PC-9 (cell line): ENCODE measurements around the gene WWC2. TPM values are rescaled to one million over a fixed set of nuclear protein-coding genes. Genes with fewer than 3 reads are reported as not detected.

Source experiments
- BruUV-seq: library from RNA; stranded (reverse); fragments of 400-500 nt; replicated peaks from 2 replicates; lab custom pipeline; 2021; lab: Mats Ljungman, UMichigan
- CTCF ChIA-PET: fragments of 300-600 bp; sonication (Branson Sonifier 250); formaldehyde crosslinking; loops from one replicate; lab custom pipeline; 2022; ENCODE audit warnings: antibody characterized with exemption; lab: Charles Lee
- POLR2A ChIA-PET: fragments of 300-600 bp; sonication (Branson Sonifier 250); formaldehyde crosslinking; loops from one replicate; lab custom pipeline; 2022; ENCODE audit warnings: antibody characterized with exemption; ENCODE audit not compliant: unreplicated experiment; lab: Charles Lee
- DNase-seq, 2 experiments: peaks; one replicate each; pipeline versions ENCODE4 v3.0.0 to v3.0.0-alpha.2; 2015 to 2022; ENCODE audit warnings: mixed read lengths in 1 of 2
- H2AFZ ChIP-seq: fragments of 200-600 bp; sonication (generic); 2 replicates; pipeline ENCODE4 v1.8.1; 2017; ENCODE audit warnings: antibody characterized with exemption
- H3F3A ChIP-seq: fragments of 200-600 bp; sonication (generic); 2 replicates; pipeline ENCODE4 v1.8.1; 2017; ENCODE audit warnings: antibody characterized with exemption, mild to moderate bottlenecking, low read depth; ENCODE audit not compliant: insufficient read depth
- H3K27ac ChIP-seq: fragments of 200-600 bp; sonication (generic); 2 replicates; pipeline ENCODE4 v1.6.1; 2016; ENCODE audit warnings: mixed run types
- H3K27me3 ChIP-seq: fragments of 200-600 bp; sonication (generic); 2 replicates; pipeline ENCODE4 v1.6.1; 2016; ENCODE audit warnings: low read depth, mixed run types; ENCODE audit not compliant: insufficient read depth
- H3K36me3 ChIP-seq: fragments of 200-600 bp; sonication (generic); 2 replicates; pipeline ENCODE4 v1.6.1; 2016; ENCODE audit warnings: low read depth, mixed run types
- H3K4me1 ChIP-seq: fragments of 200-600 bp; sonication (generic); replicated peaks from 2 replicates; pipeline ENCODE4 v1.6.1; 2016; ENCODE audit warnings: mixed run types; ENCODE audit not compliant: insufficient read depth
- H3K4me2 ChIP-seq: fragments of 200-600 bp; sonication (generic); 2 replicates; pipeline ENCODE4 v1.6.1; 2017; ENCODE audit warnings: mixed run types
- H3K4me3 ChIP-seq: fragments of 200-600 bp; sonication (generic); 2 replicates; pipeline ENCODE4 v1.6.1; 2016; ENCODE audit warnings: mixed run types
- H3K79me2 ChIP-seq: fragments of 200-600 bp; sonication (generic); 2 replicates; pipeline ENCODE4 v1.6.1; 2017; ENCODE audit warnings: low read depth, mixed run types
- H3K9me2 ChIP-seq: fragments of 200-600 bp; sonication (generic); 2 replicates; pipeline ENCODE4 v1.8.1; 2017; ENCODE audit warnings: mild to moderate bottlenecking; ENCODE audit not compliant: insufficient read depth
- H3K9me3 ChIP-seq: fragments of 200-600 bp; sonication (generic); 2 replicates; pipeline ENCODE4 v1.8.1; 2016; ENCODE audit warnings: low read depth; ENCODE audit not compliant: insufficient read depth
- H4K20me1 ChIP-seq: fragments of 200-600 bp; sonication (generic); 2 replicates; pipeline ENCODE4 v1.8.1; 2017; ENCODE audit not compliant: insufficient read depth
- EZH2 ChIP-seq: fragments of 200-600 bp; sonication (generic); IDR thresholded peaks from 2 replicates; pipeline ENCODE4 v1.8.0; 2017; ENCODE audit warnings: antibody characterized with exemption, low read depth
- intact Hi-C: fragments of 100-400 bp; cut with micrococcal nuclease; formaldehyde crosslinking; loops from one replicate; pipeline ENCODE4 v1.10.0; 2022; ENCODE audit not compliant: unreplicated experiment
- total RNA-seq: library from RNA; stranded (reverse); gene quantifications from 2 replicates; pipeline ENCODE4 v1.2.3, GENCODE V29; 2021
- TF ChIP-seq, protein P1 (sequence below): fragments of 200-600 bp; sonication (generic); conservative IDR thresholded peaks from 2 replicates; pipeline ENCODE4 v1.6.1; 2017; ENCODE audit warnings: mixed run types, antibody characterized with exemption, mild to moderate bottlenecking, moderate library complexity

WWC2 gene
- total RNA-seq, 1 experiment from 2014 or later: 42.3 TPM

DNA sequence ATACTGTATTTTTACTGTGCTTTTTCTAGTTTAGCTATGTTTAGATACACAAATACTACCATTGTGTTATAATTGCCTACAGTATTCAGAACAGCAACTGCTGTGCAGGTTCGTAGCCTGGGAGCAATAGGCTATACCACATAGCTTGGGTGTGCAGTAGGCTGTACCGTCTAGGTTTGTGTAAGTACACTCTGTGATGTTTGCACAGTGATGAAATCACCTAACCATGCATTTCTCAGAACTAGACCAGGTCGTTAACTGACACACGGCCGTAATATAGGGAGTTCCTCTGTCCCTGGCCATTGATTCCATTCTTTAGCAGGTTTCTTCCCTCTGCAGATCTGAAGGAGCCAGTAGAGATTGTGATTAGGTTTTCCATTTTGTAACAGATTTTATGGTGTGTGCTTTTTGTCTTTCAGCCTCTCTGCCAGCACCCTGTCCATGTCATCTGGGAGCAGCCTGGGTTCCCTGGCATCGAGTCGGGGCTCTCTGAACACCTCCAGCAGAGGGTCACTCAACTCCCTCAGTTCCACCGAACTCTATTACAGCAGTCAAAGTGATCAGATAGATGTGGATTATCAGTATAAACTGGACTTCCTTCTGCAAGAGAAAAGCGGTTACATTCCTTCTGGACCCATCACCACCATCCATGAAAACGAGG, 161.6 kb downstream of the WWC2 start:
- Histone ChIP-seq H3K4me3 (no peak overlapping the region), H3K27me3 (no peaks in the 10 kb centered on the region), H2AFZ (no peak overlapping the region), H4K20me1 (no peaks in the 10 kb centered on the region), H3K4me2 (no peak overlapping the region), H3K36me3 (no peaks in the 10 kb centered on the region), H3K27ac (no peak overlapping the region), H3K9me3 (no peaks in the 10 kb centered on the region), H3K79me2 (no peaks in the 10 kb centered on the region), H3K4me1 (no peaks in the 10 kb centered on the region), H3F3A (peaks cover 4% of the 10 kb centered on the region; the same call in 1 of the 2 replicates), H3K9me2 (no peaks in the 10 kb centered on the region)
- BruUV-seq: no TSS peak
- ChIA-PET CTCF (no interaction called here), POLR2A (no interaction called here)
- intact Hi-C loops: loop anchor here (5.0 kb wide), 1 partner anchor 783 kb away; no protein-coding TSS in a partner anchor
- TF ChIP-seq, protein P1, sequence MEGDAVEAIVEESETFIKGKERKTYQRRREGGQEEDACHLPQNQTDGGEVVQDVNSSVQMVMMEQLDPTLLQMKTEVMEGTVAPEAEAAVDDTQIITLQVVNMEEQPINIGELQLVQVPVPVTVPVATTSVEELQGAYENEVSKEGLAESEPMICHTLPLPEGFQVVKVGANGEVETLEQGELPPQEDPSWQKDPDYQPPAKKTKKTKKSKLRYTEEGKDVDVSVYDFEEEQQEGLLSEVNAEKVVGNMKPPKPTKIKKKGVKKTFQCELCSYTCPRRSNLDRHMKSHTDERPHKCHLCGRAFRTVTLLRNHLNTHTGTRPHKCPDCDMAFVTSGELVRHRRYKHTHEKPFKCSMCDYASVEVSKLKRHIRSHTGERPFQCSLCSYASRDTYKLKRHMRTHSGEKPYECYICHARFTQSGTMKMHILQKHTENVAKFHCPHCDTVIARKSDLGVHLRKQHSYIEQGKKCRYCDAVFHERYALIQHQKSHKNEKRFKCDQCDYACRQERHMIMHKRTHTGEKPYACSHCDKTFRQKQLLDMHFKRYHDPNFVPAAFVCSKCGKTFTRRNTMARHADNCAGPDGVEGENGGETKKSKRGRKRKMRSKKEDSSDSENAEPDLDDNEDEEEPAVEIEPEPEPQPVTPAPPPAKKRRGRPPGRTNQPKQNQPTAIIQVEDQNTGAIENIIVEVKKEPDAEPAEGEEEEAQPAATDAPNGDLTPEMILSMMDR: no peak
- no peak for TF ChIP-seq EZH2
- DNase-seq: no peak

DNA sequence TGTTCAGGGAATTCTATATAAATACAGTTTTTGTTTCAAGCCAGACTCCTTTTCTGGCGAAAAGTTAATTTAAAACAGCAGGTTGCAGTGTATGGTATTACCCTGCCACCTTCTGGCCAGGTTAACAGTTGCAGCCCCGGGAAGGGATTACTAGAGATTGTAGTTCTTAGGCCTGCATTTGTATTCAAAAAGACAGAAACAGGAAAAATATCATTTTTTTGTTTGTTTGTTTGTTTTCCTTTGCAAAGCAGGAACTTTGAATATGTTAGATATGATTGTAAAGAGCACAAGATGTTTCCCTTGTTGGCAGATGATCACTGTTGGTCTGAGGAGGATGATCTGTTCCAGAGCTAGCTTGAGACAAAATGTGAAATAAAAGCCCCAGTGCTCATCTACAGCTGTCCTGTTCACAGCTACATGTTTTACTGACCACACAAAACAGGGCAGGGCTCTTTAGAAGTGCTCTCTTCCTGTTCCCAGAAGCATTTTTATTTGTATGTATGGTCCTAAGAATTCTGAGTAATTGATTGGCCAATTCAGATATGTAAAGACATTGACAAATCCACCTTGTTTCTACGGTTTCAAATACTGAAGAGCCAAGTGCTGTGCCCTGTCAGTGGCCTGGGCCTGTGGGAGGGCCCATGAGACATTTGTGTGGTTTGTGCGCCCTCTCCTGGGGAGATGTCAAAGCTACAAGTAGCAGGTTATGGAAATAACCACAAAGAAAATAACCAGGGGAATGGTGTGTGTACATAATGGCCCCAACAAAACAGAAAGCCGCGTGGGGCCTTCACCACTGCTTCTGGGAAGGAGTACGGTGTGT, 163.1 kb downstream of the WWC2 start:
- intact Hi-C loops: loop anchor here (1.0 to 5.0 kb wide), 4 partner anchors 145 to 785 kb away; no protein-coding TSS in a partner anchor
- BruUV-seq: no TSS peak

DNA sequence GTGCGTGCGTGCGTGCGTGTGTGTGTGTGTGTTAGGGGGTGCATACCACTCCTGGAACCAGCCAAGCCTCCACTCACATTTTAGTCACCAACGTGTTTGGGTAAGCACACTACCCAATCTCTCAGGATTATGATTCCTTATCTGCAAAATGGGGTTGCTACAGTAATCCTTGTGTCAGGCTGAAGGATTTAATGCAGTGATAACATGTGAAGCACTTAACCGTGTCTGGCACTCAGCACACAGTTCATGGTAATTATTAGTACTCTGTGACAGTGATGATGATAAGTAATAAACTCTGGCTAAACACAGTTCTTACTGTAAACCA, 163.7 kb downstream of the WWC2 start:
- Histone ChIP-seq H2AFZ (no peak overlapping the region), H3K79me2 (no peaks in the 10 kb centered on the region), H3K4me2 (no peak overlapping the region), H3K9me3 (no peaks in the 10 kb centered on the region), H3K9me2 (no peaks in the 10 kb centered on the region), H3K4me3 (no peak overlapping the region), H3K4me1 (no peaks in the 10 kb centered on the region), H3K27ac (no peak overlapping the region), H3K36me3 (no peaks in the 10 kb centered on the region), H3F3A (peaks cover 4% of the 10 kb centered on the region; the same call in 1 of the 2 replicates), H4K20me1 (no peaks in the 10 kb centered on the region), H3K27me3 (no peaks in the 10 kb centered on the region)
- BruUV-seq: no TSS peak
- ChIA-PET POLR2A (no interaction called here), CTCF (interaction anchor here (0.6 to 1.3 kb wide), 4 partner anchors 136 to 324 kb away, joined by 3 to 4 read pairs (median 4); no protein-coding TSS in a partner anchor)
- intact Hi-C loops: loop anchor here (1.0 to 5.0 kb wide), 4 partner anchors 144 to 785 kb away; no protein-coding TSS in a partner anchor
- TF ChIP-seq, protein P1: no peak
- TF ChIP-seq EZH2: no peak
- DNase-seq: no peak

More for the DNA sequence above, 163.1 kb downstream of the WWC2 start:
- CTCF ChIA-PET: interaction anchor here (0.6 to 1.3 kb wide), 6 partner anchors 137 to 324 kb away, joined by 3 to 5 read pairs (median 4); no protein-coding TSS in a partner anchor
- H3K4me3 ChIP-seq: no peak overlapping the region
- H2AFZ ChIP-seq: no peak overlapping the region
- H3F3A ChIP-seq: peaks cover 4% of the 10 kb centered on the region; the same call in 1 of the 2 replicates
- no peaks in the 10 kb centered on the region for H4K20me1 ChIP-seq
- no peak overlapping the region for H3K27ac ChIP-seq
- no peaks in the 10 kb centered on the region for H3K27me3 ChIP-seq
- no peaks in the 10 kb centered on the region for H3K36me3 ChIP-seq
- H3K79me2 ChIP-seq: no peaks in the 10 kb centered on the region
- no peaks in the 10 kb centered on the region for H3K4me1 ChIP-seq
- peak; percentile 43 to 66 for DNase-seq
- no peaks in the 10 kb centered on the region for H3K9me2 ChIP-seq
- no peaks in the 10 kb centered on the region for H3K9me3 ChIP-seq
- TF ChIP-seq, protein P1: peak; percentile 72
- TF ChIP-seq EZH2: no peak
- H3K4me2 ChIP-seq: no peak overlapping the region
- POLR2A ChIA-PET: no interaction called here
